Measurements from ENCODE around the gene TMEM123. TPM values are rescaled to one million over a fixed set of nuclear protein-coding genes. Genes with fewer than 3 reads are reported as not detected.
A peak's percentile ranks its signal among the peaks of the same experiment; 100 is the strongest.

TMEM123 gene
- total and polyA plus RNA-seq, 2 of the 13 experiments (the other 11 are each of a cell fraction or from before 2014, with no cell fraction given) = 365 to 2,761 TPM

- TF ChIP-seq ZBTB8A (CRISPR knock-in tag; IDR thresholded peaks at IDR 0.05; ENCODE audit: borderline replicate concordance, low read depth) (no peak), ZNF556 (CRISPR knock-in tag; IDR thresholded peaks at IDR 0.05; ENCODE audit: borderline replicate concordance) (0 out of 2 replicates have a peak, but pooled peaks have one; percentile 20), ZNF646 (CRISPR knock-in tag; IDR thresholded peaks at IDR 0.05) (no peak), SIN3A (IDR thresholded peaks at IDR 0.05; ENCODE audit: borderline replicate concordance, low read depth, low read length) (peak; percentile 86), ZC3H13 (CRISPR knock-in tag; IDR thresholded peaks at IDR 0.05) (no peak), KDM2A (CRISPR knock-in tag; IDR thresholded peaks at IDR 0.05; ENCODE audit: borderline replicate concordance, low read depth) (peak; percentile 73), IRF2 (CRISPR knock-in tag; IDR thresholded peaks at IDR 0.05) (0 out of 2 replicates have a peak, but pooled peaks have one; percentile 63), ZNF232 (CRISPR knock-in tag; IDR thresholded peaks at IDR 0.05; ENCODE audit: borderline replicate concordance) (no peak), ADNP (CRISPR knock-in tag; IDR thresholded peaks at IDR 0.05) (no peak)
- TF ChIP-seq, protein P1, sequence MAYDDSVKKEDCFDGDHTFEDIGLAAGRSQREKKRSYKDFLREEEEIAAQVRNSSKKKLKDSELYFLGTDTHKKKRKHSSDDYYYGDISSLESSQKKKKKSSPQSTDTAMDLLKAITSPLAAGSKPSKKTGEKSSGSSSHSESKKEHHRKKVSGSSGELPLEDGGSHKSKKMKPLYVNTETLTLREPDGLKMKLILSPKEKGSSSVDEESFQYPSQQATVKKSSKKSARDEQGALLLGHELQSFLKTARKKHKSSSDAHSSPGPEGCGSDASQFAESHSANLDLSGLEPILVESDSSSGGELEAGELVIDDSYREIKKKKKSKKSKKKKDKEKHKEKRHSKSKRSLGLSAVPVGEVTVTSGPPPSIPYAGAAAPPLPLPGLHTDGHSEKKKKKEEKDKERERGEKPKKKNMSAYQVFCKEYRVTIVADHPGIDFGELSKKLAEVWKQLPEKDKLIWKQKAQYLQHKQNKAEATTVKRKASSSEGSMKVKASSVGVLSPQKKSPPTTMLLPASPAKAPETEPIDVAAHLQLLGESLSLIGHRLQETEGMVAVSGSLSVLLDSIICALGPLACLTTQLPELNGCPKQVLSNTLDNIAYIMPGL (CRISPR knock-in tag; IDR thresholded peaks at IDR 0.05; ENCODE audit: borderline replicate concordance in 1 of 2, low read depth in 1 of 2) = peak; percentile 56 to 78; a peak in 3 of 4 replicates
- TF ChIP-seq, protein P2, sequence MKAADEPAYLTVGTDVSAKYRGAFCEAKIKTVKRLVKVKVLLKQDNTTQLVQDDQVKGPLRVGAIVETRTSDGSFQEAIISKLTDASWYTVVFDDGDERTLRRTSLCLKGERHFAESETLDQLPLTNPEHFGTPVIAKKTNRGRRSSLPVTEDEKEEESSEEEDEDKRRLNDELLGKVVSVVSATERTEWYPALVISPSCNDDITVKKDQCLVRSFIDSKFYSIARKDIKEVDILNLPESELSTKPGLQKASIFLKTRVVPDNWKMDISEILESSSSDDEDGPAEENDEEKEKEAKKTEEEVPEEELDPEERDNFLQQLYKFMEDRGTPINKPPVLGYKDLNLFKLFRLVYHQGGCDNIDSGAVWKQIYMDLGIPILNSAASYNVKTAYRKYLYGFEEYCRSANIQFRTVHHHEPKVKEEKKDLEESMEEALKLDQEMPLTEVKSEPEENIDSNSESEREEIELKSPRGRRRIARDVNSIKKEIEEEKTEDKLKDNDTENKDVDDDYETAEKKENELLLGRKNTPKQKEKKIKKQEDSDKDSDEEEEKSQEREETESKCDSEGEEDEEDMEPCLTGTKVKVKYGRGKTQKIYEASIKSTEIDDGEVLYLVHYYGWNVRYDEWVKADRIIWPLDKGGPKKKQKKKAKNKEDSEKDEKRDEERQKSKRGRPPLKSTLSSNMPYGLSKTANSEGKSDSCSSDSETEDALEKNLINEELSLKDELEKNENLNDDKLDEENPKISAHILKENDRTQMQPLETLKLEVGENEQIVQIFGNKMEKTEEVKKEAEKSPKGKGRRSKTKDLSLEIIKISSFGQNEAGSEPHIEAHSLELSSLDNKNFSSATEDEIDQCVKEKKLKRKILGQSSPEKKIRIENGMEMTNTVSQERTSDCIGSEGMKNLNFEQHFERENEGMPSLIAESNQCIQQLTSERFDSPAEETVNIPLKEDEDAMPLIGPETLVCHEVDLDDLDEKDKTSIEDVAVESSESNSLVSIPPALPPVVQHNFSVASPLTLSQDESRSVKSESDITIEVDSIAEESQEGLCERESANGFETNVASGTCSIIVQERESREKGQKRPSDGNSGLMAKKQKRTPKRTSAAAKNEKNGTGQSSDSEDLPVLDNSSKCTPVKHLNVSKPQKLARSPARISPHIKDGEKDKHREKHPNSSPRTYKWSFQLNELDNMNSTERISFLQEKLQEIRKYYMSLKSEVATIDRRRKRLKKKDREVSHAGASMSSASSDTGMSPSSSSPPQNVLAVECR (CRISPR knock-in tag; IDR thresholded peaks at IDR 0.05; ENCODE audit: borderline replicate concordance) = peak; percentile 72; the same call in 1 of the 2 replicates
Observed at GRCh38 chr11:102451681-102452460, 694 bp downstream of the TMEM123 start (continued).

Measured in HepG2 (cell line).